Mammary epithelial cell (primary cell): ENCODE data around the gene TP53INP2.

Experiments
- CTCF ChIP-seq, 2 donors: IDR thresholded peaks in 1 of 2; conservative IDR thresholded peaks in 1 of 2; 2 replicates each; pipeline ENCODE4 v1.5.1; 2011 to 2012; ENCODE audit warnings: inconsistent platforms in 2 of 2, low read length in 2 of 2, mild to moderate bottlenecking in 2 of 2, control low read depth in 1 of 2, low read depth in 1 of 2; ENCODE audit not compliant: insufficient read depth in 1 of 2; ENCODE audit errors: extremely low read depth in 1 of 2
- EZH2 ChIP-seq: IDR thresholded peaks from 2 replicates; pipeline ENCODE4 v1.6.1; 2012; ENCODE audit warnings: low read length, inconsistent platforms, borderline replicate concordance

DNA sequence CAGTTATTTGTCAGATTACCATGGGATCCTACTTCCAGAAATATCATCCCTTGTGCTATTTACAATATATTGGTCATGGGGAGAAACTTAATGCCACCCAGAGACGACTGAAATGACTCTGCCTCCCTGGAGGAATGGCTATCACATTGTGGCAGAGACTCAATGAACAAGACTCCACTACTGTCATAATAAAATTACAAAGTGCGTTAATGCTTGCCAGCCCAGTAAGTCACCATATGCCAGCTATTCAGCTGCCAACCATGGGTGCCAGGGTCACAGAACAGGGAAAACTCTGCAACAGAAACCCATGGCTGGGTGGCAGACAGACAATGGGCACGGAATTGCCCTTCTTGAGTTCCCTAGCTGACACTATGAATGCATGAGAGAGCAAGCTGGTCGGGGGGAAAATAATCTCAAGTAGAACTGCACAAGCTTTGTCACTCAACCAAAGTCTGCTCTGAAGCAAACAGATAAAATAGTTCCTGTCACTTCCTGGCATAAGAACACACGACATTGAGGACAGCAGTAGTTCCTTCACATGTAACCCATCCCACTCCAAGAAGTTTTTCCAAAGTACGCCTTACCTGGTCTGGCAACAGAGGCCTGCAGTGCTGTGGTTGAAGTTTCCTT is 32.1 kb downstream of the TP53INP2 start:
- TF ChIP-seq CTCF (conservative IDR thresholded peaks at IDR 0.05 in 1 of 2, IDR thresholded peaks at IDR 0.05 in 1 of 2; ENCODE audit: extremely low read depth in 1 of 2, insufficient read depth in 1 of 2, low read depth in 1 of 2, low read length in 2 of 2) (no peak), EZH2 (no peak)
